Measurements from ENCODE around the gene MEF2A. TPM values are rescaled to one million over a fixed set of nuclear protein-coding genes. Genes with fewer than 3 reads are reported as not detected.

The MEF2A gene
- polyA plus RNA-seq, 3 donors = 7.0 to 23.0 (median 22.0) TPM

DNA sequence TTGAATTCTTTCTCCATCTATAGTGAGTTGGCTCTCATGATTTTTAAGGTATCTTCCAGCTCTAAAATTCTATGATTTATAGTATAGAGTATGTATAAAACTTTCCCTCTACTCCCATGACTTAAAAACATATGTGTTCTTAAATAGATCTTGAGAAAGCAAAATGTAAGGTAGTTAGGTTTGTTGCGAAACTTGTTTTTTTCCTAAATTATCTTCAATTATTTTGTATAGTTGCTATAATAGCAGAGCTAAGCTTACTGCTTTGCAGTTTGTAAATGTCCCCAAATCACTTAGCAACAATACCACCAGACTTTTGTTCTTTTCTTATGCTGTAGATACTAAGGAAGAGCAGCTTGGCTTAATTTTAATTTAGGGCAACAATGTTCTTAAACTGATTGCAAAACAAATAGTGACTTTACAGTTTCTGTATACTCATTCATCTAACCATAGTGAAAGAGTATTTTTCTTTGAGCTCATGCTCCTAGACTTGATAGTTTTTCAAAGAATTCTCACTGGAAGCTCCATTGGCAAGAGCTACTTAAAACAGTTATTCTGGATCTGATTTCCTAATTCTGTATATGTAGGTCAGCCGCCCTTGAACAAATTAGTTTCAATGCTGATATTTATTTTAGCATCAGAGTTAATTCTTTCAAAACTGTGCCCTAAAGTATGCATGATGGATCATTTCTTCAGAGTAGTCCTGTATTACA lies 106.3 kb downstream of the MEF2A start:
- 83 to 89% (median 87%) methylated on average over 2 of the region's 2 CpGs for WGBS, 3 donors
- H3K27ac ChIP-seq (ENCODE audit: low read depth, low read length) = no peak overlapping the region

GRCh38 chr15:99673111-99673510 lies 107.3 kb downstream of the MEF2A start:
- 97 to 100% (median 98%) methylated on average over 1 of the region's 1 CpG for WGBS, 3 donors
- no peak overlapping the region for H3K27ac ChIP-seq (ENCODE audit: low read depth, low read length)

- 84 to 92% (median 92%) methylated on average over 2 of the region's 2 CpGs for WGBS, 3 donors
- no peak overlapping the region for H3K27ac ChIP-seq (ENCODE audit: low read depth, low read length)
These were observed 108.5 kb downstream of the MEF2A start for GRCh38 chr15:99674279-99674678.

DNA sequence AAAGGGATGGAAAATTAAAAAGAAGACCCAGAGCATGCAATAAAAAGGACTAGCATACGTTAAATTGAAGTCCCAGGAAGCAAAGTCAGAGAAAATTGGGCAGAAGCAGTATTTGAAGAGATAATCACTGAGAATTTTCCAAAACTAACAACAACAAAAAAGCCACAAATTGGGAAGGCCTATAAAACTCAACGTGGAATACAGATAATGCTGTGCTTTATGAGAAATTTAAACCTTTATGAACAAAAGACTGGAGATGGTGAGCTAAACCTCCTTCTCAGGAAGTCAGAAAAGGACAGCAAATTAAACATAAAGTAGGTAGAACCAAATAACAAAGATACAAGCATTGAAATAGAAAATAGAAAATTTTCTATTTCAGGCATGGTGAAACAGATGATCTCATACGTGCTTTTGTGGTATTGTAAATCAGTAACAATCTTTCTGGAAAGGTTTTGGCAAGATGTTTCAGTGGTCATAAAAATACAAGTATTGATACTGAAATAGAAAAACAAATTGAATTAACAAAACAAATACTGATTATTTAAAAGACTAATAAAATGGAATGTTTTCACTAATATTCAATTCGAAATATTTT lies 111.9 kb downstream of the MEF2A start:
- 85 to 92% (median 87%) methylated on average over 4 of the region's 4 CpGs for WGBS, 3 donors
- no peak overlapping the region for H3K27ac ChIP-seq (ENCODE audit: low read depth, low read length)

- no peak overlapping the region for H3K27ac ChIP-seq (ENCODE audit: low read depth, low read length)
These were observed 114.5 kb downstream of the MEF2A start for GRCh38 chr15:99680276-99680675.

- WGBS, 3 donors = 76 to 88% (median 85%) methylated on average over 1 of the region's 1 CpG
- no peak overlapping the region for H3K27ac ChIP-seq (ENCODE audit: low read depth, low read length)
These were observed 116.2 kb downstream of the MEF2A start for GRCh38 chr15:99681990-99682389.

- 0 to 70% (median 46%) methylated on average over 1 of the region's 1 CpG for WGBS, 3 donors
- H3K27ac ChIP-seq (ENCODE audit: low read depth, low read length) = no peak overlapping the region
These were observed 116.7 kb downstream of the MEF2A start for GRCh38 chr15:99682455-99682854.

DNA sequence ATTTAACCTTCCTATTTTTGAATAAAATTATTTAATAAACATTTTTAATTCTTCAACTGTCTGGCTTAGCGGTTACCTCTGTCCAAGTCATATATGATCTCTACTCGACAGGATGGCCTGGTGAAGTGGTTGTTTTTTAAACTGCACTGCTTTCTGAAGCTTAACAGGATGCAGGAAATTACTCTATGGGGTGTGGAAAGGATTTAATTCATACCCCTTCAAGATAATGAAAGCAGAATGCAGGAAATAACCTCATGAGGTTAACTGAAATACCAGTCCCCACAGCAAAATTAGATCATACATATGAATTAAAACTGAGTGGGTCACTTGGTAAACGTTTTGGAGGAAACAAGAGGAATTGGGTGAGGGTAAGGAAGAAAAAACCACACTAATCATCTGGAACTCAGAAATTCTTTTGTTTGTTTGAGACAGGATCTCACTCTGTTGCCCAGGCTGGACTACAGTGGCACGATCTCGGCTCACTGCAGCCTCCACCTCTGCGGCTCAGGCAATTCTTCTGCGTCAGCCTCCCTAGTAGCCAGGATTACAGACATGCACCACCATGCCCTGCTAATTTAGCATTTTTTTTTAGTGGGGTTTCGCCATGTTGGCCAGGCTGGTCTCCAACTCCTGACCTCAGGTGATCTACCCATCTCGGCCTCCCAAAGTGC lies 117.4 kb downstream of the MEF2A start:
- no peak overlapping the region for H3K27ac ChIP-seq (ENCODE audit: low read depth, low read length)
- WGBS, 3 donors = 67 to 89% (median 68%) methylated on average over 9 of the region's 9 CpGs

GRCh38 chr15:99686290-99686689 lies 120.5 kb downstream of the MEF2A start:
- 94 to 100% (median 98%) methylated on average over 1 of the region's 1 CpG for WGBS, 3 donors
- H3K27ac ChIP-seq (ENCODE audit: low read depth, low read length) = no peak overlapping the region

DNA sequence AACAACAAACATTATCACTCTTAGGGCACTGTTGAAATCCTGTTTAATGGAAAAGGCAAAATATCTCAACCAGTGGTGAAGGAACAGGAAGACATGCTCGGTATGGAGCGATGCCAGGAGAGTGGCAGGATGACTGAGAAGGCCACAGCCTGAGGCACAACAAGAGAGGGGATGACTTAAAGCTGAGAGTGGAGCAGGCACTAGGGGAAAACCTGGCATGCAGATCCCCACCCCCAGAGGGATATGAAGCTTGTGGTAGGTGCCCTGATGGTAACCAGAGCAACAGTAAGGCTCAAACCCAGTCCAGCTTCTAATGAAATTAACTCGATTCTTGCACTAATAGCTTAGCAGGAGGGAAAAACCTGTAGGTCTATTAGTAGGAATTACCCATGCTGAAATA lies 127.0 kb downstream of the MEF2A start:
- no peak overlapping the region for H3K27ac ChIP-seq (ENCODE audit: low read depth, low read length)
- WGBS, 3 donors = 88 to 92% (median 91%) methylated on average over 3 of the region's 3 CpGs

DNA sequence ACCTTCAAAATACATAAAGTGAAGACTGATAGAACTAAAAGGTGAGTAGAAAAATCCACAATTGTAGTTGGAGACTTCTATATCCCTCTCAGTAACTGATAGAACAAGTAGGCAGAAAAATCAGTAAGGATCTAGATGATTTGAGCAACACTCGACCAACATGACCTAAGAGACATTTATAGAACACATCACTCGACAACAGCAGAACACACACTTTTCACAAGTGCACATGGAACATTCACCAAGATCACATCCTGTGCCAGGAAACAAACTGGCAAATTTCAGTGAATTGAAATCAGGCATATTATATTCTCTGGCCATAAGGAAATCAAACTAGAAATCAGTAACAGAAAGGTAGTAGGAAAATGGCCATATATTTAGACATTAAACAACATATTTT lies 130.3 kb downstream of the MEF2A start:
- WGBS, 3 donors = 73 to 83% (median 81%) methylated on average over 2 of the region's 2 CpGs
- no peak overlapping the region for H3K27ac ChIP-seq (ENCODE audit: low read depth, low read length)

DNA sequence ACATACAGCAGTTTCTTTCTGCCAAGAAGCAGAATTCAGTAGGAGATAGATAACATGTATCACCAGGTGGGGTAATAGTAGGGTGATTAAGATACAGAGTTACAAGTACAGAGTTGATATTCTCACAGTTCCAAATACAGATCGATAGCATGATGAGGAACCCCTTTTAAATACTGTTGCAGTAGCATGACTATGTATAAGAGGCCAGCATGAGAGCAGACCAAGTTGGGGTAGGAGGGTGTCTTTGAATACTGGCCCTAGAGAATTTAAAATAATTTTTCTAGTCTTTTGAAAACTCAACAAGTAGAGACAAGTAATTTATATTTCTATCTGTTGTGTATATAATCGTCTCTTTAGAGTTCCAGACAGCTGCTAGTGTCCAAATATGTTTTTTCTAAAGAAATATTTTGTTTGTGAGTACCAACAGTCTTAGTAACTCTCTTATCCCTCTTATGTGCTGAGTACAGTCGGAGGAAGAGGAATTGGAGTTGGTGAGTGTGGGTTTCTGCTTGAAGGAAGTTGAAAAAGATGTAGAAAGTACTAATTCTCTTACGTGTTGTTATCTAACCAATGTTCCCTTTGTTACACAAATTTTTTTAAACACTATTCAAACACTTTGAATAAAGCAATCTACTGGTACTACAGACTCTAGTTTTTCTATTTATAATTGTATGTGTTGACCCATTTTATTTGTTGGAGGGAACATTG lies 137.3 kb downstream of the MEF2A start:
- 27 to 39% (median 35%) methylated on average over 4 of the region's 4 CpGs for WGBS, 3 donors
- no peak overlapping the region for H3K27ac ChIP-seq (ENCODE audit: low read depth, low read length)

DNA sequence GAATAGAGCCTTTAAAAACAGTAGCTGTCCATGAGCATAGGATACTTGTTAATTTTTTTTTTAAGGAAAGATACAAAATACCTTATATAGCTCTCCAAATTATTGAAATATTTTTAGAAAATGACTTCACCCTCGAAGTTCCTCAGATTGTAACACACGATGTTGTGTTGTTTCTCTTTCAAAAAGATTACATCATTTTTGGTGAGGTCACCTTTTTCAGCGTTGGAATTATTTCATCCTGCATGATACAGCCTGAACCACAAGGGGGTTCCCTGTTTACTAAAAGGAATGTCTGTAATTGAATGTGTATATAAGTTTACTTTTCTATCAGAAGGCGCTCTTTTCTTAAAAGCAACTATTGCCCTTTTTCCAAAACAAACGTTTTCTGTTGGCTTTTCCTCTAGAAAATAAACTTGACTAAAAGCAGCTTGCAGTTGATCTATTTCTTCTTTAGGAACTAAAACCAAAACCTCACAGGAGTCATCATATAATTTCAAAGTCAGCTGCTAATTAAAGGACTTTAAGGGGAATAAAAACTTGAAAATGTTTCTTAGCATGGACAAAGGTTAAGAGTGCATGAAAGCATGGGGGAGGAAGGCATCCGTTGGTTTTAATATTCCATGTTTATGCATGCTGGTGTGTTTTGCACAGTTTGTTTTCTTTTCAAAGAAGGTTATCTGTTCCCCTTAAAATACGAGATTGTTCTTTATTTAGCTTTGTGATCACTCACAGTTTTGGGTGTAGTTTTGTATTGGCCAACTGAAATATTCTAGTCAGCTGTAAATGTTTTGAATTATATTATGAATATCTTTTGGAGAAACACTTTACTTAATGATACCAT lies 138.0 kb downstream of the MEF2A start:
- H3K27ac ChIP-seq (ENCODE audit: low read depth, low read length) = no peak overlapping the region
- 11 to 19% (median 13%) methylated on average over 7 of the region's 7 CpGs for WGBS, 3 donors

- H3K27ac ChIP-seq (ENCODE audit: low read depth, low read length) = no peak overlapping the region
- 31 to 34% (median 32%) methylated on average over 3 of the region's 3 CpGs for WGBS, 3 donors
These were observed 138.7 kb downstream of the MEF2A start for GRCh38 chr15:99704444-99704838.

- WGBS, 3 donors = 83 to 86% (median 85%) methylated on average over 10 of the region's 10 CpGs
- H3K27ac ChIP-seq (ENCODE audit: low read depth, low read length) = no peak overlapping the region
These were observed 140.9 kb downstream of the MEF2A start for GRCh38 chr15:99706557-99707303.

GRCh38 chr15:99707473-99708270 lies 141.9 kb downstream of the MEF2A start:
- no peak overlapping the region for H3K27ac ChIP-seq (ENCODE audit: low read depth, low read length)
- WGBS, 3 donors = 62 to 70% (median 65%) methylated on average over 11 of the region's 11 CpGs

DNA sequence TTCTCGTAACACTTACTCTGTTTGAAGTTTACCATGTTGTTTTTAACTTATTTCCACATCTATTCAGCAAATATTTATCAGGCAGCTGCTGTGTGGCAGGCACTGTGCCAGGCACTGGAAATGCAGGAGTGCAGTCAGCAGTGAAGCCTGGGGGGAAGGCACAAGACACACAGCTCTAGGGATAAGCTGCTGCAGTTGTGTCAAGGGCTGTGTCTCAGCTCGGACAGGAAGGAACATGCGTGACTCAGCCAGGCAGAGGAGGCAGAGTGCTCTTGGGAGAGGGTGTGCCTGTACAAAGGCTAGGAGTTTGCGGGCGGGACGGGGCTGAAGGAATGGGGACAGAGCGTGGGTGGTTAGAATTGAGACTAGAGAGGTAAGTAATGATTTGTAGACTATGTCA lies 142.8 kb downstream of the MEF2A start:
- WGBS, 3 donors = 39 to 42% (median 41%) methylated on average over 7 of the region's 7 CpGs
- no peak overlapping the region for H3K27ac ChIP-seq (ENCODE audit: low read depth, low read length)
